Suprapubic skin (tissue), 4 donors: ENCODE data around the gene SNTA1. TPM values are rescaled to one million over a fixed set of nuclear protein-coding genes. Genes with fewer than 3 reads are reported as not detected.
"Not testable (repeated sequence)": the region's sequence is repeated elsewhere in the genome, so short reads cannot be mapped to it uniquely, and the experiment has no call there.

Experiments
- DNase-seq, 2 donors: peaks; one replicate each; pipeline ENCODE4 v3.0.0-alpha.2; 2019; ENCODE audit warnings: low spot score in 2 of 2
- H3K27ac ChIP-seq: fragments of 200-600 bp; sonication (generic); one replicate; pipeline ENCODE4 v1.5.1; 2019
- H3K27me3 ChIP-seq: fragments of 200-600 bp; sonication (generic); one replicate; pipeline ENCODE4 v1.5.1; 2019
- H3K36me3 ChIP-seq: fragments of 200-600 bp; sonication (generic); one replicate; pipeline ENCODE4 v1.5.1; 2019
- H3K4me1 ChIP-seq: fragments of 200-600 bp; sonication (generic); one replicate; pipeline ENCODE4 v1.5.1; 2019
- H3K4me3 ChIP-seq: fragments of 200-600 bp; sonication (generic); one replicate; pipeline ENCODE4 v1.5.1; 2019; ENCODE audit warnings: mild to moderate bottlenecking
- H3K9me3 ChIP-seq: fragments of 200-600 bp; sonication (generic); one replicate; pipeline ENCODE4 v1.5.1; 2019
- EP300 ChIP-seq: sonication (generic); formaldehyde crosslinking; IDR thresholded peaks from one replicate; pipeline ENCODE4 v1.6.1; 2017; ENCODE audit warnings: antibody characterized with exemption
- POLR2A ChIP-seq, 2 donors: fragments of 450-650 bp; IDR thresholded peaks; one replicate each; pipeline ENCODE4 v1.6.1; 2017; ENCODE audit warnings: antibody characterized with exemption in 2 of 2, mild to moderate bottlenecking in 2 of 2, moderate library complexity in 2 of 2
- POLR2AphosphoS5 ChIP-seq, 3 donors: sonication (generic); formaldehyde crosslinking; IDR thresholded peaks; one replicate each; pipeline ENCODE4 v1.6.1; 2017; ENCODE audit warnings: antibody characterized with exemption in 3 of 3
- WGBS: methylation state at CpG from one replicate; pipeline ENCODE4 v1.1.5; 2018; 5-methylcytosine and 5-hydroxymethylcytosine counted together
- total RNA-seq, 4 donors: library from RNA; depleted of rRNA; stranded (reverse); fragments of >200 nt; gene quantifications; one replicate each; pipeline ENCODE4 v1.1.0, GENCODE V29; 2016
- TF ChIP-seq, protein P1 (sequence below), 2 donors: fragments of 200-600 bp in 1 of 2; fragments of 450-650 bp in 1 of 2; sonication (generic) in 1 of 2; IDR thresholded peaks; one replicate each; pipeline ENCODE4 v1.5.1; 2016 to 2019; ENCODE audit warnings: antibody characterized with exemption in 2 of 2, mild to moderate bottlenecking in 1 of 2, moderate library complexity in 1 of 2

Gene SNTA1
- total RNA-seq, 4 donors from 2014 or later = 8.1 to 20.0 (median 14.1) TPM

DNA sequence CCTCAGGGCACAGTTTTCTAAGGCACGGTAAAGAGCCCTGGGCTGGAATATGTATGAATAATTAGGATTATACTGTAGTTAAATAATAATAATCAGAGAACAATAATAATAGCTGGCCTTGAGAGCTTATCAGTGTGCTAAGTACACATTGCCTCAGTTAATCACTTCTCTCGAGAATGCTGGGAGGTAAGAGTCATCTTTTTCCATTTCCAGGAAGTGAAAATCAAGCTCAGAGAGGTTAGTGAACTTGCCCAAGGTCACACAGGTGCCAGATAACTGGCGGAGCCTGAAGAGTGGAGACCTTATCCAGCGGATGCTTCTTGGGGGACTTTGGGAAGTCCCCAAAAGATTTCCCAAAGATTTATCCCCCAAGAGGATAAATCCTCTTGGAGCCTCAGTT, 26.9 kb upstream of the SNTA1 start:
- Histone ChIP-seq H3K27ac (no peak overlapping the region), H3K27me3 (no peaks in the 10 kb centered on the region), H3K4me3 (no peak overlapping the region), H3K36me3 (no peaks in the 10 kb centered on the region), H3K9me3 (no peaks in the 10 kb centered on the region), H3K4me1 (no peaks in the 10 kb centered on the region)
- TF ChIP-seq, protein P1, sequence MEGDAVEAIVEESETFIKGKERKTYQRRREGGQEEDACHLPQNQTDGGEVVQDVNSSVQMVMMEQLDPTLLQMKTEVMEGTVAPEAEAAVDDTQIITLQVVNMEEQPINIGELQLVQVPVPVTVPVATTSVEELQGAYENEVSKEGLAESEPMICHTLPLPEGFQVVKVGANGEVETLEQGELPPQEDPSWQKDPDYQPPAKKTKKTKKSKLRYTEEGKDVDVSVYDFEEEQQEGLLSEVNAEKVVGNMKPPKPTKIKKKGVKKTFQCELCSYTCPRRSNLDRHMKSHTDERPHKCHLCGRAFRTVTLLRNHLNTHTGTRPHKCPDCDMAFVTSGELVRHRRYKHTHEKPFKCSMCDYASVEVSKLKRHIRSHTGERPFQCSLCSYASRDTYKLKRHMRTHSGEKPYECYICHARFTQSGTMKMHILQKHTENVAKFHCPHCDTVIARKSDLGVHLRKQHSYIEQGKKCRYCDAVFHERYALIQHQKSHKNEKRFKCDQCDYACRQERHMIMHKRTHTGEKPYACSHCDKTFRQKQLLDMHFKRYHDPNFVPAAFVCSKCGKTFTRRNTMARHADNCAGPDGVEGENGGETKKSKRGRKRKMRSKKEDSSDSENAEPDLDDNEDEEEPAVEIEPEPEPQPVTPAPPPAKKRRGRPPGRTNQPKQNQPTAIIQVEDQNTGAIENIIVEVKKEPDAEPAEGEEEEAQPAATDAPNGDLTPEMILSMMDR (IDR thresholded peaks at IDR 0.05) = no peak
- TF ChIP-seq POLR2AphosphoS5 (IDR thresholded peaks at IDR 0.05) (no peak), EP300 (no peak), POLR2A (IDR thresholded peaks at IDR 0.05) (no peak)
- DNase-seq = no peak
- WGBS = 72% methylated on average over 4 of the region's 4 CpGs

DNA sequence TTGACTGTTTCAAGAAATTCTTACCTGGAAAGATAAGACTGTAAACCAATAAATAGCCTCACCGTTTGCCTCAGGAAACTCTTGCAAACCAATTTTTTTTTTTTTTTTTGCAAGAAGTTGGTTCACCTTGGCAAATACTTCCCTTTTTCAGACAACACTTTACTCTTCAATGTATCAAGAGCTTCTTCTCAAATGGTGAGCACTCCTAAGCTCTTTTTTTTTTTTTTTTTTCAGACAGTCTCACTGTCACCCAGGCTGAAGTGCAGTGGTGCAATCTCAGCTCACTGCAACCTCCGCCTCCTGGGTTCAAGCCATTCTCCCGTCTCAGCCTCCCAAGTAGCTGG, 22.7 kb upstream of the SNTA1 start:
- Histone ChIP-seq H3K27ac (no peak overlapping the region), H3K36me3 (no peaks in the 10 kb centered on the region), H3K4me3 (no peak overlapping the region), H3K4me1 (no peaks in the 10 kb centered on the region), H3K27me3 (no peaks in the 10 kb centered on the region), H3K9me3 (no peaks in the 10 kb centered on the region)
- no peak for DNase-seq
- WGBS = 83% methylated on average over 3 of the region's 3 CpGs
- TF ChIP-seq POLR2A (IDR thresholded peaks at IDR 0.05) (no peak), EP300 (no peak)
- TF ChIP-seq, protein P1 (IDR thresholded peaks at IDR 0.05) = no peak

DNA sequence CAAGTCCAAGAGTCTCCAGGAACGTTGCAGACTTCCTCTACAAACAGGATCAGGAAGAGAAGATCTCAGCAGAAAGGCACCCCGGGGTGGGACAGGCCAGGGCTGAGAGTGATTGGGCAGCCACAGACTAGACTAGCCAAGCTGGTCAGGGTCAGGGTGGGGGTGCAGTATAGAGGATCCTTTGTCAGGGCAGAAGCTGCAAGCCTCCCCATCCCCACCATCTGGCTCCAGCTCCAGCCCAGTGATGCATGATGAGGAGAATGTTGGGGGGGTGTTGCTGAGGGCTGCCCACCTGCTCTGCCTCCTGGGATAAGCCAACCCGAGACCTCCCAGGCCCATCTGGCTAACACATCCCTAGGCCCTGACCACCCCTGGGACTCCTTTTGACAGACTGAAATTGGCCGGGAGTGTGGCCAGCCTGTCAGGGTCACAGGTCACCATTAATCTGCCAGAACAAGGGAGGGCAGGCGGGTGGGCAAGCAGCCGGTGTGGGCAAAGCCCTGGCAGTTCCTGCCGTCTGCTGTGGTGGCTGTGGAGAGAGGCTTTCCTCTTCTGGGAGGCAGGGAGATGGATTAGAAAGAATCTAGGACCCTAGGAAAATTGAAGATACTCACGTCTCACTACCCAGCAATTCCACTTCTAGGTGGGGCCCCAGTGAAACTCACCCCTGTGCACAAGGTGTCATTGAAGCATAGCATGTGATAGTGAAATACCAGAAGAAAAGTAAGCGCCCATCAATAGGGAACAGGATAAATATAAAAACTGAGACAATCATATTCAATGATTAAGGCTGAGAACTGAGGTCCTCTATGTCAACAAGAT, 22.1 kb upstream of the SNTA1 start:
- H3K27me3 ChIP-seq = no peaks in the 10 kb centered on the region
- H3K27ac ChIP-seq = no peak overlapping the region
- TF ChIP-seq, protein P1 (IDR thresholded peaks at IDR 0.05) = no peak
- H3K4me1 ChIP-seq = no peaks in the 10 kb centered on the region
- no peaks in the 10 kb centered on the region for H3K9me3 ChIP-seq
- no peaks in the 10 kb centered on the region for H3K36me3 ChIP-seq
- H3K4me3 ChIP-seq = no peak overlapping the region
- WGBS = 81% methylated on average over 9 of the region's 9 CpGs
- no peak for DNase-seq

DNA sequence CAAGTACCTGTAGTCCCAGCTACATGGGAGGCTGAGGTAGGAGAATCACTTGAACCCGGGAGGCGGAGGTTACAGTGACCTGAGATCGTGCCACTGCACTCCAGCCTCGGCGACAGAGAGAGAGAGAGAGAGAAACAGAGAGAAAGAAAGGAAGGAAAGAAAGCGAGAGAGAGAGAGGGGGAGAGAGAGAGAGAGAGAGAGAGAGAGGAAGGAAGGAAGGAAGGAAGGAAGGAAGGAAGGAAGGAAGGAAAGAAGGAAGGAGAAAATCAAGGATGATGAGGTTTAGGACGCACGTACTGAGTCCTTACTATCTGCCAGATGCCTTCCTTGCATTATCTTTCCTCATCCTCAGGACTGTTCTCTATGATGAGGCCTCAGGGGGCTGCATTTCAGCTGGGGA, 21.2 kb upstream of the SNTA1 start:
- not testable (repeated sequence) for DNase-seq, H3K4me1 ChIP-seq, H3K36me3 ChIP-seq, H3K27ac ChIP-seq, H3K27me3 ChIP-seq, H3K4me3 ChIP-seq, H3K9me3 ChIP-seq
- WGBS = 95% methylated on average over 8 of the region's 8 CpGs

DNA sequence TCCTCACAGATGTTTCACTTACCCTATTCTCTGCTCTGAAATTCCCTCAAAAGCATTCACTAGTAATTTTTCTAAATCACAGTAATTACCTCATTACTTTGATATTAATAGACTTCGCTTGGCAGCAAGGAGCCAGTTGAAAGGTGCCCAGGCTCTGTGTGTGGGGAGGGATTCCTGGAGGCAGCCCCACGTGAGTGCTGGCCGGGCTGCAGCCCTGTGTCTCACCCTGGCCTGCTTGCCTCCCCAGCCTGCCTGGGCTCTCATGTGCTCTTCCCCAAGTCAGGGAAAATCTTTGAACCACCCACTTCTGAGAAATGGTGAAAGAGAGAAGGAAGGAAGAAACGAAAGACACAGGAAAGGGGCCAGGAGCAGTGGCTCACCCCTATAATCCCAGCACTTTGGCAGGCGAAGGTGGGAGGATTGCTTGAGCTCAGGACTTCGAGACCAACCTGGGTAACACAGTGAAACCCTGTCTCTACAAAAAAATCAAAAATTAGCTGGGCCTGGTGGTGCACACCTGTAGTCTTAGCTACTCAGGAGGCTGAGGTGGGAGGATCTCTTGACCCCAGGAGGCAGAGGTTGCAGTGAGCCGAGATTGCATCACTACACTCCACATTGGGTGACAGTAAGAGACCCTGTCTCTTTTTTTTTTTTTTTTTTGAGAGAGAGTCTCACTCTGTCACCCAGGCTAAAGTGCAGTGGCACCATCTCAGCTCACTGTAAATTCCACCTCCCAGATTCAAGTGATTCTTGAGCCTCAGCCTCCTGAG, 20.0 kb upstream of the SNTA1 start:
- H3K27me3 ChIP-seq = no peaks in the 10 kb centered on the region
- H3K27ac ChIP-seq = no peak overlapping the region
- H3K4me3 ChIP-seq = no peak overlapping the region
- H3K36me3 ChIP-seq = no peaks in the 10 kb centered on the region
- DNase-seq = no peak
- H3K4me1 ChIP-seq = no peaks in the 10 kb centered on the region
- 86% methylated on average over 7 of the region's 7 CpGs for WGBS
- TF ChIP-seq, protein P1 (IDR thresholded peaks at IDR 0.05) = no peak
- TF ChIP-seq POLR2AphosphoS5 (IDR thresholded peaks at IDR 0.05) = no peak
- no peak for TF ChIP-seq EP300
- H3K9me3 ChIP-seq = no peaks in the 10 kb centered on the region
